Uterus (tissue), 2 donors: Measurements from ENCODE around the gene TIMM8A.

Experiments
- CTCF ChIP-seq, 4 experiments: fragments of 200-600 bp in 2 of 4; fragments of 450-650 bp in 2 of 4; sonication (generic) in 2 of 4; IDR thresholded peaks; one replicate each; pipeline ENCODE4 v1.5.1; 2016 to 2019; ENCODE audit warnings: antibody characterized with exemption in 4 of 4, mild to moderate bottlenecking in 2 of 4, moderate library complexity in 1 of 4
- POLR2A ChIP-seq, 2 donors: fragments of 450-650 bp; IDR thresholded peaks; one replicate each; pipeline ENCODE4 v1.6.1; 2016; ENCODE audit warnings: antibody characterized with exemption in 2 of 2, mild to moderate bottlenecking in 1 of 2, moderate library complexity in 1 of 2

DNA sequence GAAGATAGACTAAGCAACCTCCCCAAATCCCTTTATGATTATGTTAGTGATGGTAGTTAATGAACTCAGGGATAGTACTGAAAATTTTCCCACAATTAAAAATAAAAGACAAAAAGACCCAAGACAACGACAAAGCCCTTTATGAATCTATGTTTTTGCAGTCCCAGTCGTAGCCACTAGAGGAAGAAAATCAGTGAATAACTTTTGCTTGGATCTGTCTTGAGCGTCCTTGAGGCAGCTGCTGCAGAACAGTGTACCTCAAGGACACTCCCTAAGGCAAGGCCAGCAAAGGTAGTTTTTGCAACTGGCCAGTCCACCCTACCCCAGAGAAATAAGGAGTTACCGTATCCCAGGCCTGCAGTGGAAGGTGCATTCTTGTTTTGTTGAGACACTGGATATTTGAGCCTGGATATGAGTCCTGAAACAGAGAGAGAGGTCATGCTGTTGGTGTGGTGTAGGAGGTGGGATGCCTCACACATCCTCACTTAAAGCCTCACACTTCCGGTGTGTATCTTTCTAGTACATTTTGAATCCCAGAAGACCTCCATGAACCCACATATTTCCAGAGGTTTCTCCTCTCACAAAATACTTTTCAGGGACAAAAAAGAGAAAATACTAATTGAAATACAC is 8.7 kb upstream of the TIMM8A start:
- TF ChIP-seq CTCF (IDR thresholded peaks at IDR 0.05) (peak in 1 of 4 experiments; percentile 3), POLR2A (IDR thresholded peaks at IDR 0.05) (no peak)
